ENCODE results near the gene HHEX.

The HHEX gene

DNA sequence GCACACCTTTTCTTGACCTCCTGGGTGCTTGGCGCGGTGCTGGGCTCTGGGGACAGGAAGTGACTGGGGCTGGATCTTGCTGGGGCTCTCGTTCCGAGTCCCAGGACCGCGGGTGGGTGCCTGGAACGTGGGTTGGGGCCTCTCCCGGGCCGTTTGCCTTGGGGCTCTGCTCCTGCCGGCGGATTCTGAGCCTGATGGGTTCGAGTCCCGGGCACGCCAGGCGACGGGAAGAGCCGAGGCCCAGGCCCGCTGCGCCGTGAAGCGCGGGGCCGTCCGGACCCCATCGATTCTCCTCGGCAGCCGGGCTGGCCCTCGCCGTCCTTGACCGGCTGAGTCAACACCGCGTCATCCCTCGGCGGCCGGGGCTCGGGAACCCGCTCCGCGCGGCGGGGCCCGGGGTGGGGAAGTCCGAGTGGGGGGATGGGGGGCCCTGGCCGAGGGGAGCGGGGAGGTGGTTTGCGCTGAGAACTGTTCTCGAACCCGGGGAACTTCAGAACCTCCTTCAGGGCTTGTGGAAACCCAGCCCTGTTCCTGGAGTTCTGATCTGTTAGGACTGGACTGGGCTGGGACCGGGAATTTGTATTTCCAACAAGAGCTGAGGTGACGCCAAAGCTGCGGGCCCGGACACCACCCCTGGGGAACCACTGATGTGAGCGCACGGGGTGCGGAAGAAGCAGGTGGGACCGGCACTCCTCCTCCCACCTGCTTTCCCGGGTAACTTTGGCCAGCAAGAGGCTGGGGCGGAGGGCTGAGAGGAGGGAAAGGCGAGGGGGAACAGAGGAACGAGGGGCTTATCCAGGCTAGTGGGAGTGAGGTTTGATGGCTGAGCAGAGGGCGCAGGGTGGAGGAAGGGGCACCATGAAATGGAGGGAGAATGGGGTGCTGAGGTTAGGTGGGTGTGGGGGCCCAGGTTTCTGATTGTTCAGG lies 6.2 kb downstream of the HHEX start:
- in situ Hi-C loops (cut with HindIII; ENCODE audit: low pct_ligation_motif_present, low sequenced_read_pairs): no loop called here
- Histone ChIP-seq H3K27ac (peak overlapping the region; percentile 71), H3K4me3 (ENCODE audit: low read depth, low read length) (peak overlapping the region; percentile 55), H3K36me3 (replicated peaks) (no peaks in the 10 kb centered on the region), H3K27me3 (replicated peaks) (no peaks in the 10 kb centered on the region)
- TF ChIP-seq, protein P1, sequence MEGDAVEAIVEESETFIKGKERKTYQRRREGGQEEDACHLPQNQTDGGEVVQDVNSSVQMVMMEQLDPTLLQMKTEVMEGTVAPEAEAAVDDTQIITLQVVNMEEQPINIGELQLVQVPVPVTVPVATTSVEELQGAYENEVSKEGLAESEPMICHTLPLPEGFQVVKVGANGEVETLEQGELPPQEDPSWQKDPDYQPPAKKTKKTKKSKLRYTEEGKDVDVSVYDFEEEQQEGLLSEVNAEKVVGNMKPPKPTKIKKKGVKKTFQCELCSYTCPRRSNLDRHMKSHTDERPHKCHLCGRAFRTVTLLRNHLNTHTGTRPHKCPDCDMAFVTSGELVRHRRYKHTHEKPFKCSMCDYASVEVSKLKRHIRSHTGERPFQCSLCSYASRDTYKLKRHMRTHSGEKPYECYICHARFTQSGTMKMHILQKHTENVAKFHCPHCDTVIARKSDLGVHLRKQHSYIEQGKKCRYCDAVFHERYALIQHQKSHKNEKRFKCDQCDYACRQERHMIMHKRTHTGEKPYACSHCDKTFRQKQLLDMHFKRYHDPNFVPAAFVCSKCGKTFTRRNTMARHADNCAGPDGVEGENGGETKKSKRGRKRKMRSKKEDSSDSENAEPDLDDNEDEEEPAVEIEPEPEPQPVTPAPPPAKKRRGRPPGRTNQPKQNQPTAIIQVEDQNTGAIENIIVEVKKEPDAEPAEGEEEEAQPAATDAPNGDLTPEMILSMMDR (IDR thresholded peaks at IDR 0.05; ENCODE audit: low read depth, low read length, missing control alignments): no peak
- peak; percentile 42 for DNase-seq

DNA sequence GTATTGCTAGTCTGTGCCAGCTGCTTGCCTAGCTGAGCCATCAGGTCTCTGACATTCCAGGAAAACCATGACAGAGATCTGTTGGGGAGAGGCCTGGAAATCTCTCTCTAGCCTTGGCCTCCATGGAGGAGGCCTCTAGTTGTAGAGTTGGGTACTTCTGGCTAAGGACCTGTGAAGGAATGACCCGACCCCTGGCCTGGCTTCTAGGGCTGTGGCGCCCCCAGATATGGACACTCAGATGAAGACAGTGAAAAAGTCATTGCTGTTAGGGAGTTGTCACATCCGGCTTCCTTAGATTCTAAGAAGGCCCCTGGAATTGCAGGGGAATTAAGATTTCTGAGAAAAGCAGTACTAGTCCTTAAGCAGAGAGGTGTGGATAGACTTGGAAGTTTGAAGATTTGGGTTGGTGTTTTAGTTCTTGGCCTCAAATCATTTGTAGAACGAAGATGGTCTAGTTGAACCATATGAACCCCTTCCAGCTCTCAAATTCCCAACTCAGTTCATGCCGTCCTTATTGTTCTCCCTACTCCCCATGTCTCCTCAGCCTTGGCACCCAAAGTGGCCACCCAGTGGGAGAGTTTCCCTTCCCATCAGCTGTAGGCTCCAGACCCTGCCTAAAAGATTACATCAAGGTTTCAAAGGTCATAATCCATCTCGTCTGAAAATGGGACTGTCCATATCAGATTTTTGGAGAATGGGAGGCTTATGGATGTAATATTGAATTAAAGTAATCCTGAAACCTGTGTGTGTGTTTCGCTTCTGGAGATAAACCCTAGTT lies 7.0 kb downstream of the HHEX start:
- Histone ChIP-seq H3K27me3 (replicated peaks) (no peaks in the 10 kb centered on the region), H3K4me3 (ENCODE audit: low read depth, low read length) (no peak overlapping the region), H3K27ac (no peak overlapping the region), H3K36me3 (replicated peaks) (no peaks in the 10 kb centered on the region)
- in situ Hi-C loops (cut with HindIII; ENCODE audit: low pct_ligation_motif_present, low sequenced_read_pairs): no loop called here
- DNase-seq: no peak
- TF ChIP-seq, protein P1 (IDR thresholded peaks at IDR 0.05; ENCODE audit: low read depth, low read length, missing control alignments): peak; percentile 6

DNA sequence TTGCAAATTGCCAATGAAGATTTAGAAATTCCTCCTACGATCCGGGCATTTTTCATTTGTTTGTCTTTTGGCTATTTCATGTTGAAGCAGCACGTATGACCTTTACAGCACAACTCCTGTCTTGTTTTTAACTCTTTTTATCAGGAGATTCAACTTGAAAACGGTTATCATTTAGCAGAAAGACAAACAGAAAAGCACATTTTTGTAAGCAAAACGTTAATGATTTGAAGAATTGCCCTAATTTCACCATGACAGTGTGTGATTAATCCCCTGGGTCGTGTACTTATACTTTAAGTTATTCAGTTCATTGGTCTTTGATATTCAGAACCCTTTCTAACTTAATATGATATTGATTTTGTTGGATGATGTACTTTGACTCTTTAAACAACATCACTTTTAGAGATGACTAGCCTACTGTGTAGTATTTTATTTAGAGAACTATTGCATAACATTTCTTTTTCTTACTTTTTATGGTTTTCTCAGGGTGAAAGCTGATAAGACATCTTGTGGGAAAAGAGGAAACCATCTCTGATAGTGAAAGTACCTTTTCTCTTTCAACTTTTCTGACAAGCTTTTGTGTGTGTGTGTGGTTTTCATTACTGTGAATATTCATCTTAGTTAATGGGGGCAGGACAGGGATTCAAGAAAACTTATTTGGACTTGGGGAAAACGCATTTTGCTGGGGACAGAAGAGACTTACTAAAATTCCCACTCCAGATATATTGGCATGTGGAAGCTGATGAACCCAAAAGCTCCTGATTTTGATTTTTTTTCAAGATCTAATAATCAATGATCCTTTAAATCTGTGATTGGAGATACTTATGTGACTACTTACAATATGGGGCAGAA lies 8.1 kb downstream of the HHEX start:
- H3K27me3 ChIP-seq (replicated peaks): no peaks in the 10 kb centered on the region
- H3K27ac ChIP-seq: no peak overlapping the region
- TF ChIP-seq, protein P1 (IDR thresholded peaks at IDR 0.05; ENCODE audit: low read depth, low read length, missing control alignments): no peak
- DNase-seq: no peak
- no peaks in the 10 kb centered on the region for H3K36me3 ChIP-seq (replicated peaks)
- H3K4me3 ChIP-seq (ENCODE audit: low read depth, low read length): no peak overlapping the region
- in situ Hi-C loops (cut with HindIII; ENCODE audit: low pct_ligation_motif_present, low sequenced_read_pairs): no loop called here

DNA sequence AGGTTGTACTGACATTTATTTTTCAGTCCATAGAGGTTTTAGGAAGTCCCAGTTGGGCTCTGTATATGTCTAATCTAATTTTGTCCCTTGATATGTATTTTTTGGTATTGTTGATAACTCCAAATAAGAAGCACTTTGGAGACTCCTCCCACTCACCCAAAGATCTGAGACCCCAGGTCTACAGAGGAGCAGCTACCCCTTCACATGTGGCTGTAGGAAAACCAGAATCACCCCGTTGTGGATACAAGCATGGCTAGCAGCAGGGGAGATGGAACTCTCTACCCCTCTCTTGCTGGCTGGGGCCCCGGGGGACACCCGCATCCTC lies 9.4 kb downstream of the HHEX start:
- TF ChIP-seq, protein P1 (IDR thresholded peaks at IDR 0.05; ENCODE audit: low read depth, low read length, missing control alignments): no peak
- no peak for DNase-seq
- H3K36me3 ChIP-seq (replicated peaks): no peaks in the 10 kb centered on the region
- H3K27ac ChIP-seq: no peak overlapping the region
- H3K27me3 ChIP-seq (replicated peaks): no peaks in the 10 kb centered on the region
- in situ Hi-C loops (cut with HindIII; ENCODE audit: low pct_ligation_motif_present, low sequenced_read_pairs): no loop called here
- peak overlapping the region; percentile 58 for H3K4me3 ChIP-seq (ENCODE audit: low read depth, low read length)

DNA sequence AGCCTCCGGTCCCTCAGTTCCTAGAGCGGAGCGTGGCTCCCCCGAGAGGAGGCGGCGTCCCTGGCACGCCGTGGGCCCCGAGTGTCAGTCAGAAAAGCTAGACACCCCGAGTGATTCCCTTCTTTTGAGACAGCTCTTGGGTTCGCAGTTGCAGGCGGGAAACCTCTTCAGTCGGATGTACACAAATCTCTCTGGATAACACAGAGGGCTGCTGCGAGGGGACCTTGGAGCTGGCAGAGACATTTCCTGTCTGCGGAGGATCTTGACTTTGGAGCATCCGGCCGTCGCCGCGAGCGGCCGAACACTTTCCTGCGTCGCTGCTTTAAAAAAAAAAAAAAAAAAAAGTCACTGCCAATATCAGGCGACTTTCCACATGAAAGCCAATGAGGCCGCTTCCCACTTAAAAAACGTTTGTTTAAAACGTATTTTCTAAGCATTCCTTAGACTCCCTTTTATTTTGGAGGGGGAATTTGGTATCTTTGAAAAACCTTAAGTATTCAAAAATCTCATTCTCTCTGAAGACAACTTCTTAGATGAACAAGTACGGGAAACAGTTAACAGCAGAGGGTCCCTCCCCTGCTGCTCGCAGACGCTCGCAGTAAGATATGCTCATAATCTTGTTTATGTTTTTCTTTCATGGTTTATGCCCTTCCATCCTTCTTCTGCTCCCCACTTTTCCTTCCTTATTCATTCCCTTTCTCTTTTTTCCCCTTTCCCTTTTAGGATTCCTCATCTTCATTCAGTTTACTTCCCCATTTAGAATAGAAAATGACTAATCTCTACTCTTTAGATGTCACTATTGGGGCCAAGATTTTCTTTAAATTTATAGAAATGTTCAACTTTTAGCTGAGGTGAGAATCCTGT lies 10.0 kb downstream of the HHEX start:
- H3K27me3 ChIP-seq (replicated peaks): no peaks in the 10 kb centered on the region
- in situ Hi-C loops (cut with HindIII; ENCODE audit: low pct_ligation_motif_present, low sequenced_read_pairs): no loop called here
- H3K4me3 ChIP-seq (ENCODE audit: low read depth, low read length): peak overlapping the region; percentile 58
- DNase-seq: peak; percentile 14
- no peaks in the 10 kb centered on the region for H3K36me3 ChIP-seq (replicated peaks)
- TF ChIP-seq, protein P1 (IDR thresholded peaks at IDR 0.05; ENCODE audit: low read depth, low read length, missing control alignments): no peak
- H3K27ac ChIP-seq: no peak overlapping the region
